ENCODE data around the gene NUP214. TPM values are rescaled to one million over a fixed set of nuclear protein-coding genes. Genes with fewer than 3 reads are reported as not detected.
"Not testable (repeated sequence)": the region's sequence is repeated elsewhere in the genome, so short reads cannot be mapped to it uniquely, and the experiment has no call there.

NUP214 gene
- total RNA-seq, 2 donors from 2014 or later = 43.9 to 115 TPM

GRCh38 chr9:131266266-131267229 is 141.2 kb downstream of the NUP214 start:
- TF ChIP-seq, protein P1, sequence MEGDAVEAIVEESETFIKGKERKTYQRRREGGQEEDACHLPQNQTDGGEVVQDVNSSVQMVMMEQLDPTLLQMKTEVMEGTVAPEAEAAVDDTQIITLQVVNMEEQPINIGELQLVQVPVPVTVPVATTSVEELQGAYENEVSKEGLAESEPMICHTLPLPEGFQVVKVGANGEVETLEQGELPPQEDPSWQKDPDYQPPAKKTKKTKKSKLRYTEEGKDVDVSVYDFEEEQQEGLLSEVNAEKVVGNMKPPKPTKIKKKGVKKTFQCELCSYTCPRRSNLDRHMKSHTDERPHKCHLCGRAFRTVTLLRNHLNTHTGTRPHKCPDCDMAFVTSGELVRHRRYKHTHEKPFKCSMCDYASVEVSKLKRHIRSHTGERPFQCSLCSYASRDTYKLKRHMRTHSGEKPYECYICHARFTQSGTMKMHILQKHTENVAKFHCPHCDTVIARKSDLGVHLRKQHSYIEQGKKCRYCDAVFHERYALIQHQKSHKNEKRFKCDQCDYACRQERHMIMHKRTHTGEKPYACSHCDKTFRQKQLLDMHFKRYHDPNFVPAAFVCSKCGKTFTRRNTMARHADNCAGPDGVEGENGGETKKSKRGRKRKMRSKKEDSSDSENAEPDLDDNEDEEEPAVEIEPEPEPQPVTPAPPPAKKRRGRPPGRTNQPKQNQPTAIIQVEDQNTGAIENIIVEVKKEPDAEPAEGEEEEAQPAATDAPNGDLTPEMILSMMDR (IDR thresholded peaks at IDR 0.05) = no peak
- TF ChIP-seq POLR2A (IDR thresholded peaks at IDR 0.05) = no peak
- TF ChIP-seq POLR2AphosphoS5 (IDR thresholded peaks at IDR 0.05) = no peak
- 63% methylated on average over 26 of the region's 26 CpGs for WGBS
- H3K36me3 ChIP-seq = no peaks in the 10 kb centered on the region
- H3K9me3 ChIP-seq = no peaks in the 10 kb centered on the region
- H3K4me3 ChIP-seq = no peak overlapping the region
- intact Hi-C loops (cut with DNase I) = no loop called here
- no peak for DNase-seq (ENCODE audit: low spot score)
- H3K4me1 ChIP-seq (replicated peaks) = no peaks in the 10 kb centered on the region
- no peaks in the 10 kb centered on the region for H3K27me3 ChIP-seq (replicated peaks; ENCODE audit: insufficient read depth)
- no peak overlapping the region for H3K27ac ChIP-seq

DNA sequence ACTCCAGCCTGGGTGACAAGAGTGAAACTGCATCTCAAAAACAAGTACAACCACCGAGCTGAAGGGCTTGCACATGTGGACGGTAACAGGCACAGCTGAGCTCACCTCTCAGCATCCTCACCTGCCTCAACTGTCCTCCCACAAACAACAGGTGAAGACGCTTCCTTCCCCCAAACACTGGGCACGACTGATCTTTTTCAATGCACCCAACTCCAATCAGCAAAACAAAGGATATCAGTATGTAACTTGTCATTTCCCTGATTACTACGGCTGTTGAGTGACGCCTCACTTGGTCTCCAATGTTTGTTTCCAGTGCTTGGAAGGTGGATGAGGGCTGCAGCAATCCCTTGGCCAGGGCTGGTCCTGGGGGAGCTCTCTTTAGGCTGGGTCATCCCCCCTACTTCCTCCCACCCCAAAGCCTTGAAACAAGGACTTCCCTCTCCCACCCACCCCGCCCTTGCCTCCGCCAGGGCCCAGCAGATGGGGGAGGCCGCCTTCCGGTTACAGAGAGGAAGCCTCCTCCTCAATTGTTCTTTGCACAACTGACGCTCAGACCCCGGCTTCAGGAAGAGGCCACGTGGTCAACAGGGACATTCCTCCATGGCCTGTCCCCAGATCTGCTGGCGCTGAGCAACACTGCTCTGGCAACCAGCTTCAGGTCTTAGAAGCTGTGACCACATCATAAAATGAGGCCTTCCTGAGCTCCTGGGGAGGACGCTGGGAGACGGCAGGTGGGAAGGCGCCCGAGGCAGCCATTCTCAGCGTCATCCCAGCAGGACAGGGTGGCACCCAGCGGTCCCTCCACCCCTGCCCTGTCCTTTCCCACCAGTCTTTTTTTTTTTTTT is 145.0 kb downstream of the NUP214 start:
- H3K27ac ChIP-seq = no peak overlapping the region
- H3K4me3 ChIP-seq = no peak overlapping the region
- TF ChIP-seq, protein P1 (IDR thresholded peaks at IDR 0.05) = no peak
- no peak for TF ChIP-seq POLR2A (IDR thresholded peaks at IDR 0.05)
- no peak for TF ChIP-seq POLR2AphosphoS5 (IDR thresholded peaks at IDR 0.05)
- 70% methylated on average over 18 of the region's 20 CpGs for WGBS
- H3K4me1 ChIP-seq (replicated peaks) = no peaks in the 10 kb centered on the region
- DNase-seq (ENCODE audit: low spot score) = no peak
- no peaks in the 10 kb centered on the region for H3K27me3 ChIP-seq (replicated peaks; ENCODE audit: insufficient read depth)
- H3K36me3 ChIP-seq = no peaks in the 10 kb centered on the region
- no peaks in the 10 kb centered on the region for H3K9me3 ChIP-seq
- intact Hi-C loops (cut with DNase I) = no loop called here

DNA sequence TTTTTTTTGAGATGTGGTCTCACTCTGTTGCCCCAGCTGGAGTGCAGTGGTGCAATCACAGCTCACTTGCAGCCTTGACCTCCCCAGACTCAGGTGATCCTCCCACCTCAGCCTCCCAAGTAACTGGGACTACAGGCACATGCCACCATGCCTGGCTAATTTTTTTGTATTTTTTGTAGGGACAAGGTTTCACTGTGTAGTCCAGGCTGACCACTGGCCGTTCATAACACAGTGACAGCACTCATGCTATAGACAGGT is 145.6 kb downstream of the NUP214 start:
- 88% methylated on average over 1 of the region's 1 CpG for WGBS
- H3K9me3 ChIP-seq; H3K27ac ChIP-seq; intact Hi-C loops (cut with DNase I); H3K4me3 ChIP-seq; H3K27me3 ChIP-seq (replicated peaks; ENCODE audit: insufficient read depth); H3K4me1 ChIP-seq (replicated peaks); DNase-seq (ENCODE audit: low spot score); H3K36me3 ChIP-seq: not testable (repeated sequence)

GRCh38 chr9:131271506-131271931 is 146.1 kb downstream of the NUP214 start:
- WGBS = 79% methylated on average over 6 of the region's 6 CpGs
- Histone ChIP-seq H3K27me3 (replicated peaks; ENCODE audit: insufficient read depth) (no peaks in the 10 kb centered on the region), H3K27ac (no peak overlapping the region), H3K9me3 (no peaks in the 10 kb centered on the region), H3K4me1 (replicated peaks) (no peaks in the 10 kb centered on the region), H3K4me3 (no peak overlapping the region), H3K36me3 (no peaks in the 10 kb centered on the region)
- DNase-seq (ENCODE audit: low spot score) = no peak
- intact Hi-C loops (cut with DNase I) = no loop called here
- TF ChIP-seq, protein P1 (IDR thresholded peaks at IDR 0.05) = no peak
- TF ChIP-seq POLR2A (IDR thresholded peaks at IDR 0.05) = no peak
- no peak for TF ChIP-seq POLR2AphosphoS5 (IDR thresholded peaks at IDR 0.05)

DNA sequence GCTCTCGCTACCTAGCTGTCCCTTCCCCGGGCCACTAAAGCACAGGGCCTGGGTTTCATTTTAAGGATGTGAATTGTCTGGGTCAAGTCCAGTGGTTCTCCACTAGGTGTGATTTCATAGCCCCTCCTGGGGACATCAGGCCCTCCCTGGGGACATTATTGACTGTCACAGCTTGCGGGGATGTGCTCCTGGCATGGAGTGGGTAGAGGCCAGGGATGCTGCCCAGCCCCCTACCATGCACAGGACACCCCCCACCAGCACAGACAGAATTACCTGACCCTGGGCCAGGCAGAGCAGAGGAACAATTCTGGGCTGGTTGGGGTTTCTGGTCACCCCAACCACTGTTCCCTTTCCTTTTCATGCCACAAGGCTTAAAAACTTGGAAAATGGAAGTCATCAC is 146.8 kb downstream of the NUP214 start:
- no peaks in the 10 kb centered on the region for H3K4me1 ChIP-seq (replicated peaks)
- 89% methylated on average over 3 of the region's 3 CpGs for WGBS
- intact Hi-C loops (cut with DNase I) = no loop called here

More for the DNA sequence above, 146.8 kb downstream of the NUP214 start:
- no peak overlapping the region for H3K4me3 ChIP-seq
- DNase-seq (ENCODE audit: low spot score) = no peak
- no peaks in the 10 kb centered on the region for H3K36me3 ChIP-seq
- H3K27me3 ChIP-seq (replicated peaks; ENCODE audit: insufficient read depth) = no peaks in the 10 kb centered on the region
- H3K9me3 ChIP-seq = no peaks in the 10 kb centered on the region
- no peak overlapping the region for H3K27ac ChIP-seq
- TF ChIP-seq POLR2AphosphoS5 (IDR thresholded peaks at IDR 0.05) = no peak
- TF ChIP-seq, protein P1 (IDR thresholded peaks at IDR 0.05) = no peak
- no peak for TF ChIP-seq POLR2A (IDR thresholded peaks at IDR 0.05)

All from prostate gland (tissue), 2 donors.